Neural cell (in vitro differentiated cells): ENCODE data around the gene LDLRAD4. TPM values are rescaled to one million over a fixed set of nuclear protein-coding genes. Genes with fewer than 3 reads are reported as not detected.

ENCODE experiments used
- H2AFZ ChIP-seq: fragments of 200-600, 300-800 bp; sonication (generic), shearing (Covaris generic); 2 replicates; pipeline ENCODE4 v1.6.0; 2014; ENCODE audit warnings: low read depth, mild to moderate bottlenecking, antibody characterized with exemption, low read length, moderate library complexity
- H3F3A ChIP-seq: fragments of 200-600 bp; shearing (Covaris generic); 2 replicates; pipeline ENCODE4 v1.6.1; 2016; ENCODE audit warnings: mild to moderate bottlenecking, moderate library complexity, mixed read lengths, antibody characterized with exemption, low read length; ENCODE audit not compliant: insufficient read depth, poor library complexity, severe bottlenecking
- H3K27ac ChIP-seq: fragments of 200-600, 300-800 bp; sonication (generic), shearing (Covaris generic); 2 replicates; pipeline ENCODE4 v1.5.1; 2014; ENCODE audit warnings: mild to moderate bottlenecking, low read length, moderate library complexity
- H3K27me3 ChIP-seq: fragments of 300-800, 200-600 bp; sonication (generic), shearing (Covaris generic); 2 replicates; pipeline ENCODE4 v1.6.0; 2014; ENCODE audit warnings: mild to moderate bottlenecking, low read depth, low read length, moderate library complexity; ENCODE audit not compliant: insufficient read depth
- H3K36me3 ChIP-seq: fragments of 300-800, 200-600 bp; sonication (generic), shearing (Covaris generic); 2 replicates; pipeline ENCODE4 v1.5.1; 2014; ENCODE audit warnings: mild to moderate bottlenecking, antibody characterized with exemption, low read length, moderate library complexity; ENCODE audit not compliant: insufficient read depth
- H3K4me2 ChIP-seq: fragments of 300-800, 200-600 bp; sonication (generic), shearing (Covaris generic); 2 replicates; pipeline ENCODE4 v1.6.0; 2014; ENCODE audit warnings: mild to moderate bottlenecking, low read length
- H3K4me3 ChIP-seq: fragments of 300-800, 200-600 bp; sonication (generic), shearing (Covaris generic); 2 replicates; pipeline ENCODE4 v1.5.1; 2014; ENCODE audit warnings: mild to moderate bottlenecking, low read length, moderate library complexity
- H3K79me2 ChIP-seq: fragments of 200-600 bp; shearing (Covaris generic); replicated peaks from 2 replicates; pipeline ENCODE4 v1.6.0; 2014; ENCODE audit warnings: mild to moderate bottlenecking, low read length, moderate library complexity; ENCODE audit not compliant: insufficient read depth
- H3K9ac ChIP-seq: fragments of 300-800, 200-600 bp; sonication (generic), shearing (Covaris generic); 2 replicates; pipeline ENCODE4 v1.6.1; 2016; ENCODE audit warnings: mild to moderate bottlenecking, low read length, mixed read lengths
- H3K9me2 ChIP-seq: fragments of 200-600 bp; shearing (Covaris generic); 2 replicates; pipeline ENCODE4 v1.6.1; 2016; ENCODE audit warnings: mild to moderate bottlenecking, low read length, mixed read lengths; ENCODE audit not compliant: insufficient read depth
- H3K9me3 ChIP-seq: fragments of 200-600, 300-800 bp; sonication (generic), shearing (Covaris generic); 2 replicates; pipeline ENCODE4 v1.6.1; 2016; ENCODE audit warnings: mild to moderate bottlenecking, mixed run types, low read length, moderate library complexity, mixed read lengths
- H4K20me1 ChIP-seq: fragments of 200-600 bp; shearing (Covaris generic); 2 replicates; pipeline ENCODE4 v1.6.1; 2016; ENCODE audit warnings: mild to moderate bottlenecking, mixed run types; ENCODE audit not compliant: insufficient read depth
- CTCF ChIP-seq: fragments of 450-650 bp; IDR thresholded peaks from 2 replicates; pipeline ENCODE4 v1.5.1; 2014; ENCODE audit warnings: antibody characterized with exemption, mild to moderate bottlenecking, moderate library complexity; ENCODE audit not compliant: poor library complexity, severe bottlenecking
- EP300 ChIP-seq: fragments of 450-650 bp; conservative IDR thresholded peaks from 2 replicates; pipeline ENCODE4 v1.6.1; 2014; ENCODE audit warnings: antibody characterized with exemption, mild to moderate bottlenecking, moderate library complexity; ENCODE audit not compliant: poor library complexity, severe bottlenecking
- EZH2 ChIP-seq: fragments of 200-600, 300-800 bp; shearing (Covaris generic), sonication (generic); IDR thresholded peaks from 2 replicates; pipeline ENCODE4 v1.6.1; 2014; ENCODE audit warnings: antibody characterized with exemption, low read length, borderline replicate concordance, mild to moderate bottlenecking; ENCODE audit not compliant: insufficient read depth, poor library complexity, severe bottlenecking
- MXI1 ChIP-seq: fragments of 450-650 bp; conservative IDR thresholded peaks from 2 replicates; pipeline ENCODE4 v1.6.1; 2014; ENCODE audit warnings: antibody characterized with exemption, mild to moderate bottlenecking; ENCODE audit not compliant: poor library complexity, severe bottlenecking
- POLR2AphosphoS5 ChIP-seq: IDR thresholded peaks from 2 replicates; pipeline ENCODE4 v1.6.1; 2012
- RAD21 ChIP-seq: fragments of 450-650 bp; conservative IDR thresholded peaks from 2 replicates; pipeline ENCODE4 v1.6.1; 2014; ENCODE audit warnings: antibody characterized with exemption, mild to moderate bottlenecking, moderate library complexity
- SMC3 ChIP-seq: fragments of 450-650 bp; conservative IDR thresholded peaks from 2 replicates; pipeline ENCODE4 v1.6.1; 2014; ENCODE audit warnings: antibody characterized with exemption, mild to moderate bottlenecking, moderate library complexity; ENCODE audit not compliant: poor library complexity
- TAF1 ChIP-seq: IDR thresholded peaks from 2 replicates; pipeline ENCODE4 v1.6.1; 2012; ENCODE audit warnings: low read depth
- polyA plus RNA-seq: library from polyadenylated mRNA; depleted of rRNA; stranded (reverse); fragments of >200 nt; gene quantifications from 2 replicates; pipeline ENCODE4 v1.2.3, GENCODE V29; 2014
- TF ChIP-seq, protein P1 (sequence below): IDR thresholded peaks from 2 replicates; pipeline ENCODE4 v1.6.1; 2012; ENCODE audit warnings: borderline replicate concordance

LDLRAD4 gene
- polyA plus RNA-seq, 1 donor from 2014 or later = 3.7 TPM

GRCh38 chr18:13455960-13456481, 237.5 kb downstream of the LDLRAD4 start:
- H3K79me2 ChIP-seq = no peaks in the 10 kb centered on the region
- no peak overlapping the region for H3K9ac ChIP-seq
- no peak overlapping the region for H3K27ac ChIP-seq
- H3K9me2 ChIP-seq = no peaks in the 10 kb centered on the region
- H3K9me3 ChIP-seq = no peaks in the 10 kb centered on the region
- H3F3A ChIP-seq = no peaks in the 10 kb centered on the region
- TF ChIP-seq EZH2 = no peak
- no peaks in the 10 kb centered on the region for H3K27me3 ChIP-seq
- H4K20me1 ChIP-seq = no peaks in the 10 kb centered on the region
- H2AFZ ChIP-seq = no peak overlapping the region
- no peak overlapping the region for H3K4me3 ChIP-seq
- H3K4me2 ChIP-seq = no peak overlapping the region
- H3K36me3 ChIP-seq = no peaks in the 10 kb centered on the region

DNA sequence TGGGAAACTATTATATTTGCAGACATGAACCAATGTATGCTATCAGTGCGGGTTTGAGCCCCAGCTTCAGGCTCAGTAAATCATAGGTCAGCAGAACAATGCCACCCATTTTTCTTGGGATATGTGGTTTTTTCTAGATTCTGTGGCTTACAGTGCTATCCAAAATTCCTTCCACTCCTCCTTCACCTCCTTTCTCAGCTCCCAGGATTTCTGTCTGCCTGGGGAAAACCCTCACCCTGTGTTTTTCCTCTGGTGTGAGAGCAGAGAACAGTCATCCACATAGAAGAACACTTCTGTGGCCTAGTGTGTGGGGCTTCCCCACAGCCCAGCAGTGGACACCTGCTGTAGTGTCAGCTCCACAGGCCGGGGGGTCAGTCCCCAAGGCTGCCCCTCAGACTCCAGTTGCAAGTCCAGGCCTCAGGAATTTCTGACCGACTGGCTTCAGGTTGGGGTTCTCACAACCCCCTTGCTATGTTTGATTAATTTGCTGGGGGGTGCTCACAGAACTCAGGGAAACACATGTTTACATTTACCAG, 238.2 kb downstream of the LDLRAD4 start:
- H3K79me2 ChIP-seq = no peaks in the 10 kb centered on the region
- no peak for TF ChIP-seq RAD21
- no peak for TF ChIP-seq CTCF
- TF ChIP-seq TAF1 = no peak
- TF ChIP-seq SMC3 = no peak
- no peak for TF ChIP-seq MXI1
- TF ChIP-seq, protein P1, sequence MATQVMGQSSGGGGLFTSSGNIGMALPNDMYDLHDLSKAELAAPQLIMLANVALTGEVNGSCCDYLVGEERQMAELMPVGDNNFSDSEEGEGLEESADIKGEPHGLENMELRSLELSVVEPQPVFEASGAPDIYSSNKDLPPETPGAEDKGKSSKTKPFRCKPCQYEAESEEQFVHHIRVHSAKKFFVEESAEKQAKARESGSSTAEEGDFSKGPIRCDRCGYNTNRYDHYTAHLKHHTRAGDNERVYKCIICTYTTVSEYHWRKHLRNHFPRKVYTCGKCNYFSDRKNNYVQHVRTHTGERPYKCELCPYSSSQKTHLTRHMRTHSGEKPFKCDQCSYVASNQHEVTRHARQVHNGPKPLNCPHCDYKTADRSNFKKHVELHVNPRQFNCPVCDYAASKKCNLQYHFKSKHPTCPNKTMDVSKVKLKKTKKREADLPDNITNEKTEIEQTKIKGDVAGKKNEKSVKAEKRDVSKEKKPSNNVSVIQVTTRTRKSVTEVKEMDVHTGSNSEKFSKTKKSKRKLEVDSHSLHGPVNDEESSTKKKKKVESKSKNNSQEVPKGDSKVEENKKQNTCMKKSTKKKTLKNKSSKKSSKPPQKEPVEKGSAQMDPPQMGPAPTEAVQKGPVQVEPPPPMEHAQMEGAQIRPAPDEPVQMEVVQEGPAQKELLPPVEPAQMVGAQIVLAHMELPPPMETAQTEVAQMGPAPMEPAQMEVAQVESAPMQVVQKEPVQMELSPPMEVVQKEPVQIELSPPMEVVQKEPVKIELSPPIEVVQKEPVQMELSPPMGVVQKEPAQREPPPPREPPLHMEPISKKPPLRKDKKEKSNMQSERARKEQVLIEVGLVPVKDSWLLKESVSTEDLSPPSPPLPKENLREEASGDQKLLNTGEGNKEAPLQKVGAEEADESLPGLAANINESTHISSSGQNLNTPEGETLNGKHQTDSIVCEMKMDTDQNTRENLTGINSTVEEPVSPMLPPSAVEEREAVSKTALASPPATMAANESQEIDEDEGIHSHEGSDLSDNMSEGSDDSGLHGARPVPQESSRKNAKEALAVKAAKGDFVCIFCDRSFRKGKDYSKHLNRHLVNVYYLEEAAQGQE = no peak
- no peak for TF ChIP-seq POLR2AphosphoS5
- TF ChIP-seq EZH2 = no peak
- no peak for TF ChIP-seq EP300
- no peaks in the 10 kb centered on the region for H3K27me3 ChIP-seq
- no peak overlapping the region for H3K27ac ChIP-seq
- H3F3A ChIP-seq = no peaks in the 10 kb centered on the region
- H3K9me3 ChIP-seq = no peaks in the 10 kb centered on the region
- H3K4me3 ChIP-seq = no peak overlapping the region
- H3K9ac ChIP-seq = no peak overlapping the region
- no peak overlapping the region for H3K4me2 ChIP-seq
- H3K36me3 ChIP-seq = no peaks in the 10 kb centered on the region
- H2AFZ ChIP-seq = no peak overlapping the region
- H3K9me2 ChIP-seq = no peaks in the 10 kb centered on the region
- no peaks in the 10 kb centered on the region for H4K20me1 ChIP-seq
